GM12878 (cell line): ENCODE data around the gene SNED1. TPM values are rescaled to one million over a fixed set of nuclear protein-coding genes. Genes with fewer than 3 reads are reported as not detected.
A peak's percentile ranks its signal among the peaks of the same experiment; 100 is the strongest.

Source experiments
- BHLHE40 ChIP-seq, 2 experiments: fragments of 450-650 bp in 1 of 2; IDR thresholded peaks; 2 replicates each; pipeline ENCODE4 v1.6.1; 2011 to 2017; ENCODE audit warnings: low read depth in 2 of 2, borderline replicate concordance in 1 of 2, improper control_type of control experiment in 1 of 2, low read length in 1 of 2, mild to moderate bottlenecking in 1 of 2
- CBFB ChIP-seq: IDR thresholded peaks from 2 replicates; pipeline ENCODE4 v1.6.1; 2016; ENCODE audit warnings: antibody characterized with exemption, low read depth
- DPF2 ChIP-seq: fragments of 450-650 bp; IDR thresholded peaks from 2 replicates; pipeline ENCODE4 v1.6.1; 2017; ENCODE audit warnings: mild to moderate bottlenecking
- EP300 ChIP-seq, 2 experiments: fragments of 150-350 bp in 1 of 2; IDR thresholded peaks; 2 replicates each; pipeline ENCODE4 v1.6.1; 2011 to 2012; ENCODE audit warnings: low read depth in 2 of 2, low read length in 2 of 2, borderline replicate concordance in 1 of 2, improper control_type of control experiment in 1 of 2, inconsistent platforms in 1 of 2; ENCODE audit not compliant: control insufficient read depth in 1 of 2
- FOXM1 ChIP-seq: IDR thresholded peaks from 2 replicates; pipeline ENCODE4 v1.6.1; 2012; ENCODE audit warnings: low read depth, mild to moderate bottlenecking, inconsistent platforms, low read length, moderate library complexity
- KDM1A ChIP-seq: fragments of 200-600 bp; sonication (generic); IDR thresholded peaks from 2 replicates; pipeline ENCODE4 v1.6.1; 2016; ENCODE audit warnings: borderline replicate concordance
- MAX ChIP-seq: IDR thresholded peaks from 2 replicates; pipeline ENCODE4 v1.6.1; 2012; ENCODE audit warnings: low read depth, low read length, improper control_type of control experiment
- MEF2A ChIP-seq: IDR thresholded peaks from 2 replicates; pipeline ENCODE4 v1.6.1; 2011; ENCODE audit warnings: low read depth, mild to moderate bottlenecking, low read length, moderate library complexity; ENCODE audit not compliant: insufficient read depth
- NR2C1 ChIP-seq: fragments of 450-650 bp; IDR thresholded peaks from 2 replicates; pipeline ENCODE4 v1.6.1; 2017; ENCODE audit warnings: antibody characterized with exemption, mild to moderate bottlenecking, moderate library complexity
- RELA ChIP-seq: fragments of 450-650 bp; IDR thresholded peaks from 2 replicates; pipeline ENCODE4 v1.8.0; 2014; ENCODE audit warnings: borderline replicate concordance; ENCODE audit not compliant: partially characterized antibody
- RUNX3 ChIP-seq: IDR thresholded peaks from 2 replicates; pipeline ENCODE4 v1.6.1; 2012; ENCODE audit warnings: low read length, inconsistent platforms
- TCF3 ChIP-seq: IDR thresholded peaks from 2 replicates; pipeline ENCODE4 v1.6.1; 2012; ENCODE audit warnings: low read depth, mild to moderate bottlenecking, low read length, borderline replicate concordance; ENCODE audit not compliant: insufficient read depth
- ZNF24 ChIP-seq: fragments of 450-650 bp; IDR thresholded peaks from 2 replicates; pipeline ENCODE4 v1.6.1; 2017; ENCODE audit warnings: antibody characterized with exemption, mild to moderate bottlenecking
- ZNF592 ChIP-seq: fragments of 450-650 bp; IDR thresholded peaks from 2 replicates; pipeline ENCODE4 v1.6.1; 2017; ENCODE audit warnings: mild to moderate bottlenecking, moderate library complexity
- polyA plus RNA-seq, 11 experiments: library from polyadenylated mRNA; depleted of rRNA in 4 of 11; unstranded in 6 of 11; stranded (reverse) in 5 of 11; fragments of >200 nt; fragmentation: Nextera tagmentation in 4 of 11; fragmentation: Illumina TruSeq in 1 of 11; extraction: Ambion mirVana in 4 of 11; extraction: Trizol in 1 of 11; gene quantifications; 1 replicate in 1 of 11; 2 replicates in 10 of 11; pipeline versions ENCODE4 v1.2.1 to v1.2.3, GENCODE V29; 2011 to 2016; ENCODE audit warnings: inconsistent platforms in 2 of 11, missing spikeins in 2 of 11, low read depth in 1 of 11
- total RNA-seq, 4 experiments: library from RNA; depleted of rRNA in 3 of 4; stranded (reverse); fragments of >200 nt in 3 of 4; fragmentation: Illumina TruSeq in 1 of 4; extraction: Trizol in 1 of 4; gene quantifications; 2 replicates each; pipeline versions ENCODE4 v1.2.1 to v1.2.3, GENCODE V29; 2013 to 2021
- TF ChIP-seq, protein P1 (sequence below): IDR thresholded peaks from 2 replicates; pipeline ENCODE4 v1.6.1; 2011; ENCODE audit warnings: mild to moderate bottlenecking, low read depth, low read length, moderate library complexity; ENCODE audit not compliant: insufficient replicate concordance
- TF ChIP-seq, protein P2 (sequence below): fragments of 450-650 bp; IDR thresholded peaks from 2 replicates; pipeline ENCODE4 v1.6.1; 2017; ENCODE audit warnings: mild to moderate bottlenecking, moderate library complexity
- TF ChIP-seq, protein P3 (sequence below): fragments of 450-650 bp; IDR thresholded peaks from 2 replicates; pipeline ENCODE4 v1.6.1; 2016; ENCODE audit warnings: mild to moderate bottlenecking

SNED1 gene
- total and polyA plus RNA-seq, 10 of the 15 experiments (the other 5 are each of a cell fraction or from before 2014, with no cell fraction given), result 0.05 to 8.4 (median 3.0) TPM

GRCh38 chr2:241129086-241129871 lies 130.9 kb downstream of the SNED1 start (continued):
- no peak for TF ChIP-seq EP300 (IDR thresholded peaks at IDR 0.05; ENCODE audit: borderline replicate concordance in 1 of 2, control insufficient read depth in 1 of 2, low read depth in 2 of 2, low read length in 2 of 2)
- no peak for TF ChIP-seq KDM1A
- peak; percentile 86 for TF ChIP-seq RUNX3
- no peak for TF ChIP-seq ZNF24
- 0 out of 2 replicates have a peak, but pooled peaks have one; percentile 24 for TF ChIP-seq DPF2
- peak; percentile 13 for TF ChIP-seq RELA
- TF ChIP-seq, protein P1, sequence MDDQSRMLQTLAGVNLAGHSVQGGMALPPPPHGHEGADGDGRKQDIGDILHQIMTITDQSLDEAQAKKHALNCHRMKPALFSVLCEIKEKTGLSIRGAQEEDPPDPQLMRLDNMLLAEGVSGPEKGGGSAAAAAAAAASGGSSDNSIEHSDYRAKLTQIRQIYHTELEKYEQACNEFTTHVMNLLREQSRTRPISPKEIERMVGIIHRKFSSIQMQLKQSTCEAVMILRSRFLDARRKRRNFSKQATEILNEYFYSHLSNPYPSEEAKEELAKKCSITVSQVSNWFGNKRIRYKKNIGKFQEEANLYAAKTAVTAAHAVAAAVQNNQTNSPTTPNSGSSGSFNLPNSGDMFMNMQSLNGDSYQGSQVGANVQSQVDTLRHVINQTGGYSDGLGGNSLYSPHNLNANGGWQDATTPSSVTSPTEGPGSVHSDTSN, result peak; percentile 17
- TF ChIP-seq MAX, result 0 out of 2 replicates have a peak, but pooled peaks have one; percentile 18
- TF ChIP-seq ZNF592, result 0 out of 2 replicates have a peak, but pooled peaks have one; percentile 5
- 0 out of 2 replicates have a peak, but pooled peaks have one; percentile 57 for TF ChIP-seq TCF3
- TF ChIP-seq, protein P2, sequence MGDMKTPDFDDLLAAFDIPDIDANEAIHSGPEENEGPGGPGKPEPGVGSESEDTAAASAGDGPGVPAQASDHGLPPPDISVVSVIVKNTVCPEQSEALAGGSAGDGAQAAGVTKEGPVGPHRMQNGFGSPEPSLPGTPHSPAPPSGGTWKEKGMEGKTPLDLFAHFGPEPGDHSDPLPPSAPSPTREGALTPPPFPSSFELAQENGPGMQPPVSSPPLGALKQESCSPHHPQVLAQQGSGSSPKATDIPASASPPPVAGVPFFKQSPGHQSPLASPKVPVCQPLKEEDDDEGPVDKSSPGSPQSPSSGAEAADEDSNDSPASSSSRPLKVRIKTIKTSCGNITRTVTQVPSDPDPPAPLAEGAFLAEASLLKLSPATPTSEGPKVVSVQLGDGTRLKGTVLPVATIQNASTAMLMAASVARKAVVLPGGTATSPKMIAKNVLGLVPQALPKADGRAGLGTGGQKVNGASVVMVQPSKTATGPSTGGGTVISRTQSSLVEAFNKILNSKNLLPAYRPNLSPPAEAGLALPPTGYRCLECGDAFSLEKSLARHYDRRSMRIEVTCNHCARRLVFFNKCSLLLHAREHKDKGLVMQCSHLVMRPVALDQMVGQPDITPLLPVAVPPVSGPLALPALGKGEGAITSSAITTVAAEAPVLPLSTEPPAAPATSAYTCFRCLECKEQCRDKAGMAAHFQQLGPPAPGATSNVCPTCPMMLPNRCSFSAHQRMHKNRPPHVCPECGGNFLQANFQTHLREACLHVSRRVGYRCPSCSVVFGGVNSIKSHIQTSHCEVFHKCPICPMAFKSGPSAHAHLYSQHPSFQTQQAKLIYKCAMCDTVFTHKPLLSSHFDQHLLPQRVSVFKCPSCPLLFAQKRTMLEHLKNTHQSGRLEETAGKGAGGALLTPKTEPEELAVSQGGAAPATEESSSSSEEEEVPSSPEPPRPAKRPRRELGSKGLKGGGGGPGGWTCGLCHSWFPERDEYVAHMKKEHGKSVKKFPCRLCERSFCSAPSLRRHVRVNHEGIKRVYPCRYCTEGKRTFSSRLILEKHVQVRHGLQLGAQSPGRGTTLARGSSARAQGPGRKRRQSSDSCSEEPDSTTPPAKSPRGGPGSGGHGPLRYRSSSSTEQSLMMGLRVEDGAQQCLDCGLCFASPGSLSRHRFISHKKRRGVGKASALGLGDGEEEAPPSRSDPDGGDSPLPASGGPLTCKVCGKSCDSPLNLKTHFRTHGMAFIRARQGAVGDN, result peak; percentile 75; the same call in 1 of the 2 replicates
- peak; percentile 51; the same call in 1 of the 2 replicates for TF ChIP-seq CBFB
- TF ChIP-seq FOXM1, result peak; percentile 16; the same call in 1 of the 2 replicates
- 0 out of 2 replicates have a peak, but pooled peaks have one; percentile 10 for TF ChIP-seq MEF2A
- TF ChIP-seq NR2C1, result 0 out of 2 replicates have a peak, but pooled peaks have one; percentile 8
- TF ChIP-seq, protein P3, sequence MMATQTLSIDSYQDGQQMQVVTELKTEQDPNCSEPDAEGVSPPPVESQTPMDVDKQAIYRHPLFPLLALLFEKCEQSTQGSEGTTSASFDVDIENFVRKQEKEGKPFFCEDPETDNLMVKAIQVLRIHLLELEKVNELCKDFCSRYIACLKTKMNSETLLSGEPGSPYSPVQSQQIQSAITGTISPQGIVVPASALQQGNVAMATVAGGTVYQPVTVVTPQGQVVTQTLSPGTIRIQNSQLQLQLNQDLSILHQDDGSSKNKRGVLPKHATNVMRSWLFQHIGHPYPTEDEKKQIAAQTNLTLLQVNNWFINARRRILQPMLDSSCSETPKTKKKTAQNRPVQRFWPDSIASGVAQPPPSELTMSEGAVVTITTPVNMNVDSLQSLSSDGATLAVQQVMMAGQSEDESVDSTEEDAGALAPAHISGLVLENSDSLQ, result peak; percentile 38; the same call in 1 of the 2 replicates
- TF ChIP-seq BHLHE40 (IDR thresholded peaks at IDR 0.05; ENCODE audit: borderline replicate concordance in 1 of 2, low read depth in 2 of 2, low read length in 1 of 2), result peak; percentile 85 to 89
